ENCODE data around the gene FGF8. TPM values are rescaled to one million over a fixed set of nuclear protein-coding genes. Genes with fewer than 3 reads are reported as not detected.
A peak's percentile ranks its signal among the peaks of the same experiment; 100 is the strongest.

Gene FGF8
- total RNA-seq, 3 donors from 2014 or later, result not detected

DNA sequence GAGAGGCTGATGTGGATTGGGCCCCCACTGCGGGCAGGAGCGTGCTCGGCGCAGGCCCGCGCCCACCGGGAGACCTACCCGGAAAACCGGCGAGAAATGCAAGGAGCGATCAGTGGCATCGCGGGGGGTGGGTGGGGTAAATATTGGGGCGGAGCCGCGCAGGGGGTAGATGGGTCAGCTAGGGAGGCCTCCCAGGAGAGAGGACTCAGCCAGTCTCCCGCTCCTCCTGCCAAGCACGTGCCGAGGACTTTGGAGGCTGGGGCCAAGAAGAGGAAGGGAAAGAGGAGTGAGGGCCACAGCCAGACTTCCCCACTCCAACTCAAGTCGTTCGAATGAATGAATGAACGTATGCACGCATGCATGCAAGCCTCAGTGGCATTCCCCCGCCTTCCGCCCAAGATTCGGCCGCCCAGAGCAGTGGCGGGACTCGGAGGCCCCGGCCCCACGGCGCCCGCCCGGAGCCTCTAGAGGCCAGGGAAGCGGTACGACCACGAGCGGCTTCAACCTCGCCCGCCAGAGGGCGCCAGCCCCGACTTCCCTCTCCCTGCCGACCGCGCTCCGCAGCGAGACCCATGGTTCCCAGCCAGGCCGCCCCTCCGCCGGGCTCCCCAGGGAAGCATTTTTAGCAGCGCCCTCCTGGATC, 3.8 kb upstream of the FGF8 start:
- H3K4me3 ChIP-seq, result peak overlapping the region; percentile 36 to 60 (median 44)
- H3K27me3 ChIP-seq, result peaks cover 10 to 45% of the 10 kb centered on the region in 2 donors
- peak; percentile 41 to 82 for DNase-seq (ENCODE audit: low spot score in 2 of 2)
- TF ChIP-seq POLR2A (IDR thresholded peaks at IDR 0.05) (no peak), CTCF (IDR thresholded peaks at IDR 0.05) (peak in 2 of 3 donors; percentile 69 to 70)
- H3K27ac ChIP-seq, result no peak overlapping the region
- no peaks in the 10 kb centered on the region for H3K36me3 ChIP-seq
- H3K9me3 ChIP-seq, result no peaks in the 10 kb centered on the region
- peaks cover 12% of the 10 kb centered on the region in 2 donors for H3K4me1 ChIP-seq
- intact Hi-C loops (cut with DNase I; ENCODE audit: low total_unique reads), result loop anchor here (10.0 kb wide), 1 partner anchor 175 kb away; no protein-coding TSS in a partner anchor

- intact Hi-C loops (cut with DNase I; ENCODE audit: low total_unique reads), result loop anchor here (10.0 kb wide), 1 partner anchor 174 kb away; no protein-coding TSS in a partner anchor
- Histone ChIP-seq H3K36me3 (no peaks in the 10 kb centered on the region), H3K9me3 (no peaks in the 10 kb centered on the region), H3K4me1 (peaks cover 12% of the 10 kb centered on the region in 2 donors), H3K4me3 (peak overlapping the region; percentile 36 to 60 (median 44)), H3K27me3 (peaks cover 10 to 52% of the 10 kb centered on the region in 2 donors), H3K27ac (no peak overlapping the region)
- TF ChIP-seq POLR2AphosphoS5 (IDR thresholded peaks at IDR 0.05) (no peak), POLR2A (IDR thresholded peaks at IDR 0.05) (no peak), CTCF (IDR thresholded peaks at IDR 0.05) (no peak)
- DNase-seq (ENCODE audit: low spot score in 2 of 2), result no peak
Observed at GRCh38 chr10:101778781-101779543, 3.0 kb upstream of the FGF8 start.

GRCh38 chr10:101778151-101778780, 2.4 kb upstream of the FGF8 start:
- Histone ChIP-seq H3K4me1 (peaks cover 8 to 12% of the 10 kb centered on the region in 2 donors), H3K4me3 (peak overlapping the region in 1 of 3 donors; percentile 60), H3K27ac (no peak overlapping the region)

GRCh38 chr10:101777619-101778145, 1.8 kb upstream of the FGF8 start:
- Histone ChIP-seq H3K36me3 (no peaks in the 10 kb centered on the region), H3K27me3 (peaks cover 10 to 60% of the 10 kb centered on the region in 2 donors), H3K4me1 (peaks cover 8 to 11% of the 10 kb centered on the region in 2 donors), H3K4me3 (no peak overlapping the region), H3K27ac (no peak overlapping the region), H3K9me3 (no peaks in the 10 kb centered on the region)
- intact Hi-C loops (cut with DNase I; ENCODE audit: low total_unique reads), result loop anchor here (10.0 kb wide), 1 partner anchor 173 kb away; no protein-coding TSS in a partner anchor
- TF ChIP-seq CTCF (IDR thresholded peaks at IDR 0.05) (no peak), POLR2AphosphoS5 (IDR thresholded peaks at IDR 0.05) (no peak), POLR2A (IDR thresholded peaks at IDR 0.05) (no peak)
- DNase-seq (ENCODE audit: low spot score in 2 of 2), result no peak

More at GRCh38 chr10:101778151-101778780, 2.4 kb upstream of the FGF8 start:
- TF ChIP-seq CTCF (IDR thresholded peaks at IDR 0.05) (no peak), POLR2AphosphoS5 (IDR thresholded peaks at IDR 0.05) (no peak), POLR2A (IDR thresholded peaks at IDR 0.05) (no peak)
- no peak for DNase-seq (ENCODE audit: low spot score in 2 of 2)
- Histone ChIP-seq H3K36me3 (no peaks in the 10 kb centered on the region), H3K27me3 (peaks cover 10 to 54% of the 10 kb centered on the region in 2 donors), H3K9me3 (no peaks in the 10 kb centered on the region)
- intact Hi-C loops (cut with DNase I; ENCODE audit: low total_unique reads), result loop anchor here (10.0 kb wide), 1 partner anchor 173 kb away; no protein-coding TSS in a partner anchor

Data from breast epithelium (tissue), 4 donors.